Loucy (cell line): ENCODE data around the gene NME3.

Source experiments
- EZH2phosphoT487 ChIP-seq: fragments of 200-600 bp; IDR thresholded peaks from 2 replicates; pipeline ENCODE4 v1.6.1; 2018; ENCODE audit warnings: antibody characterized with exemption, mild to moderate bottlenecking, moderate library complexity, borderline replicate concordance
- TF ChIP-seq, protein P1 (sequence below): fragments of 200-600 bp; sonication (generic); conservative IDR thresholded peaks from 2 replicates; pipeline ENCODE4 v1.5.1; 2014; ENCODE audit warnings: mild to moderate bottlenecking, antibody characterized with exemption, low read length

DNA sequence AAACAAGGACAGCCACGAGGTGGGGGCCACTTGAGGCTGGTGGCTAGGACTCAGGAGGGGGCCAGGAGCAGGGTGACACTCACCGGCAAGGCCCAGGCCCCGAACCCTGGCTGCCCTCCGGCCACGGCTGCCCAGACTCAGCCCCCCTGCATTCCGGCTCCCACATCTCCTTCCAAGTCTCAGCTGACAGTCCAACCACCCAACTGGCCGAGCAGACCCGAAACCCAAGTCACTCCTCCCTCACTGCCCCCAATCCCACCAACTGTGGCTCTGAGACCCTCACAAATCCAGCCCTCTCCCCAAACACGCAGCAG lies 45.9 kb upstream of the NME3 start:
- TF ChIP-seq, protein P1, sequence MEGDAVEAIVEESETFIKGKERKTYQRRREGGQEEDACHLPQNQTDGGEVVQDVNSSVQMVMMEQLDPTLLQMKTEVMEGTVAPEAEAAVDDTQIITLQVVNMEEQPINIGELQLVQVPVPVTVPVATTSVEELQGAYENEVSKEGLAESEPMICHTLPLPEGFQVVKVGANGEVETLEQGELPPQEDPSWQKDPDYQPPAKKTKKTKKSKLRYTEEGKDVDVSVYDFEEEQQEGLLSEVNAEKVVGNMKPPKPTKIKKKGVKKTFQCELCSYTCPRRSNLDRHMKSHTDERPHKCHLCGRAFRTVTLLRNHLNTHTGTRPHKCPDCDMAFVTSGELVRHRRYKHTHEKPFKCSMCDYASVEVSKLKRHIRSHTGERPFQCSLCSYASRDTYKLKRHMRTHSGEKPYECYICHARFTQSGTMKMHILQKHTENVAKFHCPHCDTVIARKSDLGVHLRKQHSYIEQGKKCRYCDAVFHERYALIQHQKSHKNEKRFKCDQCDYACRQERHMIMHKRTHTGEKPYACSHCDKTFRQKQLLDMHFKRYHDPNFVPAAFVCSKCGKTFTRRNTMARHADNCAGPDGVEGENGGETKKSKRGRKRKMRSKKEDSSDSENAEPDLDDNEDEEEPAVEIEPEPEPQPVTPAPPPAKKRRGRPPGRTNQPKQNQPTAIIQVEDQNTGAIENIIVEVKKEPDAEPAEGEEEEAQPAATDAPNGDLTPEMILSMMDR = no peak
- no peak for TF ChIP-seq EZH2phosphoT487
